Measurements from ENCODE around the gene IPP.
"Not testable (repeated sequence)": the region's sequence is repeated elsewhere in the genome, so short reads cannot be mapped to it uniquely, and the experiment has no call there.

IPP gene

GRCh38 chr1:45739137-45739536 lies 11.3 kb downstream of the IPP start:
- no peak for DNase-seq

DNA sequence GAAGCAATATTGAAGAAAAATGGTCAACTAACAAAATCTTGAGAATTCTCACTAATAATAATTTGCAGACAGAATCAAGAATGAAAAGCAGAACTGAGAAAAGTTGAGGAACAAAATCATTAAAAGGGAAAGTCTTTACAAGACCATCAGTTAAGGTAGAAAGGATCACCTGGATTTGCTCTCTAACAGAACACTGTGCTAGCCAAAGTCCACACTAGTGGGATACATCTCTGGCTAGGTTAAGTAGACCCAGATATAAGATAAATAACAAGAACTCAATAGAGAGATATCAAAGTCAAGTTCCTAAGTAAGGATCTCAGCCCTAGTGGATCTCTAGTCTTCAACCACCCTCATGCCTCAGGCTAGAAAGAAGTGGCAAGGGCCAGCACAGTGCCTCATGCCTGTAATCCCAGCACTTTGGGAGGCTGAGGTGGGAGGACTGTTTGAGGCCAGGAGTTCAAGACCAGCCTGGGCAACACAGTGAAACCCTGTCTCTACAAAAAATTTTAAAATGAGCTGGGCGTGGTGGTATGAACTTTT lies 19.6 kb downstream of the IPP start:
- DNase-seq, result no peak

- no peak for DNase-seq
Observed at GRCh38 chr1:45730075-45730779, 20.2 kb downstream of the IPP start.

GRCh38 chr1:45726007-45726406 lies 24.4 kb downstream of the IPP start:
- not testable (repeated sequence) for DNase-seq

GRCh38 chr1:45723248-45723930 lies 27.1 kb downstream of the IPP start:
- no peak for DNase-seq

DNA sequence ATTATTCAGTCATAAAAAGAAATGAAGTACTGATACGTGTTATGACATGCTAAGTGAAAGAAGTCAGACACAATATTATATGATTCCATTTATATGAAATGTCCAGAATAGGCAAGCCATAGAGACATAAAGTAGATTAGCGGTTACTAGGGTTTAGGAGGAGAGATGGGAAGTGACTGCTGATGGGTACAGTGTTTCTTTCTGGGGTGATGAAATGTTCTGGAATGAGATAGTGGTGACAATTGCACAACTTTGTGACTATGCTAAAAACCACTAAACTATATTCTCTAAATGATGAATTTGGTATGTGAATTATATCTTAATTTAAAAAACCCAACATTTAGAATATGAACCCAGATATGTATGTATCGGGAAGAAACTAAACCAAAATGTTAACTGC lies 27.6 kb downstream of the IPP start:
- no peak for DNase-seq

- no peak for DNase-seq
Observed at GRCh38 chr1:45721207-45721606, 29.2 kb downstream of the IPP start.

DNA sequence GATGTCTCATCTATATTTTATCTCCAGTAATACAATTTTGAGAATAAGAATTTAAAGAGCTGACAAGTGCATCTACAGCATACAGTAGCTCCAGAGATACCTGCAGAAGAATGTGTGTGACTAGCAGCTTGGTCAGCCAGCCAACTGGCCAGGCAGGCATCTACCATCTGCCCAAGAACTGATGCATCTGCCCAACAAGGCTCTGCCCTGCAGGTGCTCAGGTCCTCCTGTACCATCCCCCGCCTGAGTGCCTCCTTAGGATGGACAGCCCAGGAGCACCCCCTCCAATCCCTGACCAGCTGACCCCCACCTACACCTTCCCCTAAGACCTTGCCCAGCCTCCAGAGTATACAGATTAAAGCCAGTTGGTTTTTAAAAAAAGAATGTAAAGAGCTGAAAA lies 32.2 kb downstream of the IPP start:
- no peak for DNase-seq

- not testable (repeated sequence) for DNase-seq
Observed at GRCh38 chr1:45717386-45717785, 33.1 kb downstream of the IPP start.

DNA sequence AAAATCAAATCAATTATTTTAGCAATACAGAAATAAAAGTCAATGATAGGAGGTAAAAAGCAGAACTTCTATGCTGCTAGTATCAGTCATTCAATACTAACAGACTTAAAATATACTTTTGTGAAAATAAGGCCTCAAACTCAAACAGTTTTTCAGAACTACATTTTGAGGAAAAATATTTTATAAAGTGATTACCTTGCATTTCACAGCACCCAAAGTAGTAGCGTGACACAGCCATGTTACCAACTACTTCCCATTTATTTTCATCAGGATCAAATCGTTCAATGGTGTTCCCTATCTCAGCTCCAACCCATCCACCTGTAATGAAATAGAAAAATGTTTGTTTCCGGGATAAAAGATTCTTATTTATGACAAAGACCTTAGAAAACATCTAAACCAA lies 33.8 kb downstream of the IPP start:
- no peak for DNase-seq

DNA sequence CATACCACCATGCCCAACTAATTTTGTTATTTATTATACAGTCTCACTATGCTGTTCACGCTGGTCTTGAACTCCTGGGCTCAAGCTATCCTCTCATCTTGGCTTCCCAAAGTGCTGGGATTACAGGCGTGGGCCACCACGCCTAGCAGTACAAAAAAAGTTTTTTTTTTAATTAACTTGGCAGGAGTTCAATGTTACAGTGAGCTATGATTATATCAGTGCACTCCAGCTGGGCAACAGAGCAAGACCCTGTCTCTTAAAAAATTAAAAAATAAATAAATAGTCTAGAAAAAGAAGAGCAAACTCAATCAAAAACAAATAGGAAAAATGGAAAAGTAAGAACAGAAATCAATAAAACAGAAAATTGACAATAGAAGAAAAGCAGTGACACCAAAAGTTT lies 36.7 kb downstream of the IPP start:
- DNase-seq, result no peak

DNA sequence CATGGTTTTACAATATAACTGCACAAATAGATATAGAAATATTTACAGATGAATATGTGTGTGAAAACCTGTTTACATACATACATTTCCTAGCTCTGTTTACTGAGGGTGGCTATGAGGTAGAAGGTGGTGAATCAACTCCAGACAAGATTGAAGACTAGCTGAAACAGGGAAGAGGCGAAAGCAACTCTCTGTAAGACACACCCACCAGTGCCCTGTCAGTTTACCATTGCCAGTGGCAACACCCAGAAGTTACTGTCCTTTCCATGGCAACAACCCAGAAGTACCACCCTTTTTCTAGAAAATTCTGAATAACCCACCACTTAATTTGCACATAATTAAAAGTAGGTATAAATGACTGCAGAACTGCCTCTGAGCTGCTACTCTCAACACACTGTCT lies 45.8 kb downstream of the IPP start:
- DNase-seq, result no peak

DNA sequence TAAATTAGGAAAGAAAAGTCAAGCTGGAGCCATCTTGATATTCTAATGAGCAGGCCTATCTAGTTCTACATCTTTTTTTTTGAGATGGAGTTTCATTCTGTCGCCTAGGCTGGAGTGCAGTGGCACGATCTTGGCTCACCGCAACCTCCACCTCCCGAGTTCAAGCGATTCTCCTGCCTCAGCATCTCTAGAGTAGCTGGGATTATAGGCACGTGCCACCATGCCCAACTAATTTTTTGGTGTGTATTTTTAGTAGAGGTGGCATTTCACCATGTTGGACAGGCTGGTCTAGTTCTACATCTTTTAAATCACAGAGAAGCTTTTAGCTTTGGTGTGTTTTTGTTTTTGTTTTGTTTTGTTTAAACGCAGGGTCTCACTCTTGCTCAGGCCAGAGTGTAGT lies 55.6 kb downstream of the IPP start:
- DNase-seq, result no peak

GRCh38 chr1:45693811-45694210 lies 56.6 kb downstream of the IPP start:
- DNase-seq, result not testable (repeated sequence)

DNA sequence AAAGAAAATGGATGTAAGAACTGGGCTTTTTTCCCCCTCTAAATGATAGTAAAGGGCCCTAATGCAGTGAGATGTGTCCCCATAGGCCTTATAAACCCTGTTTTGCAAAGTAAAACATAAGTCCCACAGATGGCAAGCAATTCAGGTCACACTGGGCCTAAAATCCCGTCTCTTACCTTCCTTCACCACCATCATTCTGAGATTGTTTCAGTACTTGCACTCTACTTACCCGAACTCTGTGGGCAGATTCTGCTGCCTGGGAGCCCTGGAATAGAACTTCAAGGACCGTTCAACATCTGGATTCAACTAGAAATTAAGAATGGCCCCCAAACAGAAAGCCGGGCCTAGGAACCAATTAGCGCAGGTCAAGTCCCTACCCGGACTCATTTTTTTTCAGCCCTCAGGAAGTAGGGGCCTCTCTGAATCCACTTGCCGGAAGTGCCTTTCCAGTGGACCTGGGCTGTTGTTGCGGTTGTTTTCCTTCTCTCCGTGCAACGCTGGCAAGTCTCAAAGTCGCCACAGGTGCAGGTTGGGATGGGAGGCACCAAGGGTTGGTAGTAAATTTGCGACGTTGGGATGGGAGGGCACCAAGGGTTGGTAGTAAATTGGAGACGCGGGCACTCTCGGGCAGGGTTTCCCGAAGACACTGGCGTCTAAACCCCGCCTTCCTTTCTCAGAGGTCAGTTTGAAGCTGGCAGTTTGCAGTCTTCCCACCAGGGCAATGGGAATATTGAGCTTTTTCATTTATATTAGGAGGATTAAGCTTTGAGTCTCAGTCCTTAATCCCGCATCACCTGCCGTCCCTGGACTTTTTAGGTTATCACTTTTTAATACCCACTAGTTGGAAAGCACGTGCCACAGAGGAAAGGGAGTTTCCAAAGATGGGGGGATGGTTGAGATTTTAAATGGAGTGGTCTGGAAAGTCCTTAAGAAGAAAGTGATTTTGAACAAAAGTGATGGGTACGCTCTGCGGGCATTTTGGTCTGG lies 62.4 kb downstream of the IPP start, which contains the start of gene TMEM69:
TMEM69 (plus strand) TSS at position 428 of the 987 bp plus-strand sequence. CDS start 2,888 bp downstream, outside the sequence.
- peak; percentile 83 for DNase-seq

DNA sequence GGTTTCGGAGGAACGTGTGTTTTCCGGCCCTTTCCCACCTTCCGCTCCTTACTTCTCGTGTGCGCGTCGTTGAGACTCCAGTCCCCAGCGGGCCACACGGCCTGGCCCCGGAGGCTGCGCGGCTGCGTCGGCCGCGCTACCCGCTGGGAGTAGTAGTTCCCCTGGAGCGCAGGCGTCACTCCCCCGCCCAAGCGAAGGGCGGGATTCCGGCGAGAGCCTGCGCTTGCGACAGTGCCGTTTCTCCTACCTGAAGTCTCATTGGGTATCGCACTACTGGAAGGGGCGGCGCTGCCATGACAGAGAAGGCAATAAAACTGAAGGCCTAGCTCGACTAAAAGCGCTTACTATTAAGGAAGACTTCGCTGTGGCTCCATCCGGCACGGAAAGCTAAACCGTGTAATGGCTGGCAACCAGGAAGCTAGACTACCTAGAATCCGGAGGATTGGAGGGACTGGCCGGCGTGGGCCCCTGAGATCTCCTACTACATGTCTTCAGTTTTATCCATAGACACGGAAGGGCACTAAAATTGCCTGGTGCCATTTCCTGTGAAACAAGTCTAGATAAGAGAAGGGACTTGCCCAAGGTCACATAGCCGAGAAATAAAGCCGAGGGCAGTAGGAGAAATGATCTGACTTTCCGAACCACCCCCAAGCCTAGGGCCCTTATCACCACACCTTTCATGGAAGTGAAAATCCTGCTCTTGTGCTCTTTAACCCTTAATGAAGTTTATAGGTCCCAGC lies 63.3 kb downstream of the IPP start:
- peak; percentile 98 for DNase-seq

DNA sequence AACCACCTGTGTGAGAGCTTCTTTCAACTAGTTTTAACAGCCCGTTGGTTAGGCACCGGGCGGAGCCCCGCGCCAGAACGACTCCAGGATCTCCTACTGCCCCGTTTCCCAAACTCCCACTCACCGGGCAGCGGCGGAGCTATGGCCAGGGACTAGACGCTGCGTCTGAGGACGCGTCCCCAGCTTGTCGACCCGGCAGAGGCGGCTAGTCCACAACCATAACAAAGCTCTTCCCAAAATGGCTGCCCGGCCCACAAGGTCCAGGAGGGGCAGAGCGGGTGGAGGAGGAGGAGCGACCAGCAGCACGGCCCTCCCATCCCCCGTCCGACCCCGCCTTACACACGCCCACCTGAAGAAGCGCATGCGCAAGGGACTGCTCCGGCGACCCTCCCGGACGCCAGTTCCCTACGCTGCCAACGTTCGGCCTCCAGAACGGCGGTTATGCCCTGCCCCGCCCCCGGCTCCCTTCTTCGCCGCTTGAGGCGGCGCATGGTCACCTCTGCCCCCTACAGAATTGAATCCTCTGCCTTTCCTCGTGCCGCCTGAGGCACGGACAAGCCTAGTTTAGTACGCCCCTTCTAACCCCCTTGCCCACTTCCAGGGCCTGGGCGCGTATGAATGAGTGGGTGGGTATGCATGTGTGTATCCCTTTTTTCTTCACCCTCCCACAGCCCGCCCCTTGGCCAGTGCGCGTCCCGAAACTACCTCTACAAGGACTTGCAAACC lies 64.0 kb downstream of the IPP start, which contains the start of gene GPBP1L1:
GPBP1L1 (minus strand) TSS at position 246 of the 726 bp plus-strand sequence. CDS start 27,446 bp downstream, outside the sequence.
- DNase-seq, result peak; percentile 95

GRCh38 chr1:45686015-45686287 lies 64.5 kb downstream of the IPP start:
- no peak for DNase-seq

- DNase-seq, result no peak
Observed at GRCh38 chr1:45685308-45686014, 65.0 kb downstream of the IPP start.

DNA sequence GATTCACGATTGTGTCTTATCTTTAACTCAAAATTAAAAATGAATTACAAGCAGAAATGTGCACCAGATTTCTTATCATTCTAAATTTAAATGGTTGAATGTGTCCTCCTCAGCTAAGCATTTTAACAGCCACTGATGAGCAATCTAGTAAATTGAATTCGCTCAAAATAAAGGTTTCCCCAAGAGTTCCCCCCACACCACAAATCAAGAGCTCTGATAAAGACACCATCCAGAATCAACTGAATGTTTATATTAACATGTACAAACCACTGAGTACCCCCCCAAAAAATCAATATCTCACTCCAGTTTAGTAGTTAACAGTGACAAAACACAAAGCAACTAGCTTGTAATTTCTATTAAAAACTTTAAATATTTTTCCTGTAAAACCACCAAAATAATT lies 66.1 kb downstream of the IPP start:
- no peak for DNase-seq

DNA sequence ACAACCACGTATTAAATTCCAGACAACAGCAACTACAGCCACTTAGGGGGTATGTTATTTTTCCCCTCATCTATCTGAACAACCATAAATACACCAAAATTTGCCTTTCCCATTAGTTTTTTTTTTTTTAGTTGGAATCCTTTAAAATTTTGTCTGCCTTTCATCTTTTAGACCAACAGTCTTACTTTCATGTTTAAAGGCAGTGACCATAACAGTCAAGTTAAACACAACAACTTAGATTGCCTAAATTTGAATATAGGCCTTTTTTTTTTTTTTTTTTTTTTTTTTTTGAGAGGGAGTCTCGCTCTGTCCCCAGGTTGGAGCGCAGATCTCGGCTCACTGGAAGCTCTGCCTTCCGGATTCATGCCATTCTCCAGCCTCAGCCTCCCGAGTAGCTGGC lies 67.5 kb downstream of the IPP start:
- no peak for DNase-seq

Data from NCI-H446 treated with DMSO at 0.1 percent for 48 hours (cell line).